Astrocyte (in vitro differentiated cells and primary cell): ENCODE data around the gene FAM107B.

Experiments
- CTCF ChIP-seq: IDR thresholded peaks from 2 replicates; pipeline ENCODE4 v1.5.1; 2011; ENCODE audit warnings: low read depth, mild to moderate bottlenecking, inconsistent platforms, low read length, moderate library complexity; ENCODE audit not compliant: insufficient read depth
- EZH2 ChIP-seq: IDR thresholded peaks from 2 replicates; pipeline ENCODE4 v1.6.1; 2012; ENCODE audit warnings: mild to moderate bottlenecking, low read length, inconsistent platforms; ENCODE audit not compliant: insufficient read depth

GRCh38 chr10:14612873-14613587 is 161.7 kb downstream of the FAM107B start:
- no peak for TF ChIP-seq CTCF
- TF ChIP-seq EZH2: no peak
